NCI-H524 (cell line): Measurements from ENCODE around the gene NXPH3.
A peak's percentile ranks its signal among the peaks of the same experiment; 100 is the strongest.
"Not testable (repeated sequence)": the region's sequence is repeated elsewhere in the genome, so short reads cannot be mapped to it uniquely, and the experiment has no call there.

ENCODE experiments used
- DNase-seq, 2 experiments: peaks; one replicate each; lab custom pipeline; 2025; lab: John Stamatoyannopoulos, UW

NXPH3 gene

DNA sequence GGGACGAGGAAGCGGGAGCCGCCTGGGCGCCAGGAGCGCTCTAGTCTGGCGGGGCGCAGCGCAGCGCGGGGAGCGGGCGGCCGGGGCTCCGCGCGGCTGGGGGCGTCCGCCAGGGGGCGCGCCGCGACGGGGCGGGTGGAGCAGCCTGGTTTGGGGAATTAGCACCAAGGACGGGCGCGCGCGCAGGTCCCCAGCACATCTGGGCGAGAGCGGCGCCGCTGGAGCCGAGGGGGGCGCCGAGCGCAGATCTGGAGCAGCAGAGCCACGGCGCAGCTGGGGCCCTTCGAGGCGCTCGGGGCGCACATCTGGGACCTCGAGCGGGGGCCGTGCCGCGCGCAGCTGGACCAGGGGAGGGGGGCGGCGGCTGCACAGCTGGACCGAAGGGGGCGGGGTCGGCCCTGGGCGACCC is at the start of gene NXPH3:
TSS of gene NXPH3 (plus strand) at position 193 of the 409 bp plus-strand sequence. CDS start 349 bp downstream, outside the sequence.
- peak; percentile 26 to 55 for DNase-seq

GRCh38 chr17:49527927-49528651 is 47.6 kb upstream of the NXPH3 start:
- DNase-seq = peak; percentile 34 to 72

DNA sequence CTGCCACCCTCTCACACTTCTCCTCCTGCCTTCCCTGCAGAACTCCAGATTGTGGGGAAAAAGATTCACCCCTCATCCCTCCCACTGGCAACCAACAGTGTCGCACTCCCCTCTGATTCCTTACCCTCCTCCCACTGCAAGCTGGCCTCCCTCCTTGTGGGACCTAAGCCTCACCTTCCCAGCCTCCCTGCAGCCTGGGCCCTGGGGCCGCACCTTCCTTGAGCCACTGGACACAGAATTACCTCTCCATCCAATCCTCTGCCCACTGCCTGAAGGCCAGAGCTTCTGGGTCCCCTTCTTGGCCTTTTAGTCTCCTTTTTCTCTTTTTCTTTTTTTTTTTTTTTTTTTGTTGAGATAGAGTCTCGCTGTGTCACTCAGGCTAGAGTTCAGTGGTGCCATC is 46.7 kb upstream of the NXPH3 start:
- no peak for DNase-seq

- no peak for DNase-seq
Measured at GRCh38 chr17:49530118-49530517, 45.6 kb upstream of the NXPH3 start.

DNA sequence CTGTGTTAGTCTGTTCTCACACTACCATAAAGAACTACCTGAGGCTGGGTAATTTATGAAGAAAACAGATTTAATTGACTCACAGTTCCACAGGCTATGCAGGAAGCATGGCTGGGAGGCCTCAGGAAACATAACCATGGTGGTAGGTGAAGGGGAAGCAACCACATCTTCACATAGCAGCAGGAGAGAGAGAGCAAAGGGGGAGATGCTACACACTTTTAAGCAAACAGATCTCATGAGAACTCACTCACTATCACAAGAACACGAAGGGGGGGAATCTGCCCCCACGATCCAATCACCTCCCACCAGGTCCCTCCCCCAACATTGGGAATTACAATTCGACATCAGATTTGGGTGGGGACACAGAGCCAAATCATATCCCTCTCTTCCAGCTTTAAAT is 31.8 kb upstream of the NXPH3 start:
- no peak for DNase-seq

GRCh38 chr17:49545007-49545660 is 30.5 kb upstream of the NXPH3 start:
- no peak for DNase-seq

- DNase-seq = peak in 1 of 2 experiments; percentile 61
Measured at GRCh38 chr17:49545806-49546545, 29.7 kb upstream of the NXPH3 start.

- DNase-seq = no peak
Measured at GRCh38 chr17:49546546-49547535, 28.8 kb upstream of the NXPH3 start.

GRCh38 chr17:49547566-49547965 is 28.1 kb upstream of the NXPH3 start:
- DNase-seq = no peak

GRCh38 chr17:49548051-49548505 is 27.6 kb upstream of the NXPH3 start:
- no peak for DNase-seq

- DNase-seq = peak; percentile 28 to 62
Measured at GRCh38 chr17:49548506-49549310, 27.0 kb upstream of the NXPH3 start.

DNA sequence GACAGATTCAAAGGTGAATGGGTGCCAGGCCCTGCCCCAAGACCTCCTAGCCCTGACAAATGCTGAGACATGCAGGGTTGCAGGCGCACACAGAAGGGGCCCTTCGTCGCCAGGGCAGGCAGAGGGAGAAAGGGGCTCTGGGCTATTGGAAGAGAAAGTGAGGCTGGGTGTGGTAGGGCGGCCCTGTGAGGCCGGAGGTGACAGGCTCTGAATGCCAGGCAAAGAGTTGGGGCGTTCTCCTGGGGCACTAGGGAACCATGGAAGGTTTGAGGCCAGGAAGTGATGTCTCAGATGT is 26.4 kb upstream of the NXPH3 start:
- DNase-seq = no peak

GRCh38 chr17:49549691-49550678 is 25.7 kb upstream of the NXPH3 start:
- no peak for DNase-seq

- not testable (repeated sequence) for DNase-seq
Measured at GRCh38 chr17:49550764-49551163, 24.9 kb upstream of the NXPH3 start.

- no peak for DNase-seq
Measured at GRCh38 chr17:49551221-49552069, 24.2 kb upstream of the NXPH3 start.

DNA sequence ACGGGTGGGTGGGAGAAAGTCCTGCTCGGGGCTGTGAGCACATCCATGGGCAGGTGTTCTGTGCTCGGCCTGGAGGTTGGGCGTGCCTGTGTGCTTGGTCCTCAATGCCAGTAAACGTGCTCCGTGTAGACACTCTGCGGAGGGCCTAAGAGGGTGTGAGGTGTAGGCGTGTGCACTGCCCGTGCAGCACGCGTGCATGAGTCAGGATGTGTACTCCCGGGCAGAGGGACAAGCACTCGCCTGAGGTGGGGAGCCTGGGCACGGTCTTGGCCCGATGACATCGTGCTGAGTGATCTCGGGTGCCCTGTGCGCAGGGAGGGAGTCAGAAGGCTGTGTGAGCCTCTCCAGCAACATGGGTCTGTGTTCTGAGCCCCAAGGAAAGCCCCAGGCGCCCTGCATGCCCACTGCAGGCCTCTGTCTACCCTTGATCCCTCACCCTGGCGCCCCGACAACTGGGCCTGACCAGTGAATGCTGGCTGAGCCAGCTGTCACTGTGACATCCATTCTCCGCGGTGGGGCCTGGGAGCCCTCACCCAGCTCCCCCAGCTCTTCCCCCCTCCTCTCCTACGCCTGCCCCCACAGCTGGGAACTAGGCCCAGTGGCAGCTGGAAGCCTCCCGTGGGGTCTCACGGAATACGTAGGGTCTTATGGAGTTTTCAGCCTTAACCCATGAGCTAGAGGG is 23.5 kb upstream of the NXPH3 start:
- DNase-seq = no peak

DNA sequence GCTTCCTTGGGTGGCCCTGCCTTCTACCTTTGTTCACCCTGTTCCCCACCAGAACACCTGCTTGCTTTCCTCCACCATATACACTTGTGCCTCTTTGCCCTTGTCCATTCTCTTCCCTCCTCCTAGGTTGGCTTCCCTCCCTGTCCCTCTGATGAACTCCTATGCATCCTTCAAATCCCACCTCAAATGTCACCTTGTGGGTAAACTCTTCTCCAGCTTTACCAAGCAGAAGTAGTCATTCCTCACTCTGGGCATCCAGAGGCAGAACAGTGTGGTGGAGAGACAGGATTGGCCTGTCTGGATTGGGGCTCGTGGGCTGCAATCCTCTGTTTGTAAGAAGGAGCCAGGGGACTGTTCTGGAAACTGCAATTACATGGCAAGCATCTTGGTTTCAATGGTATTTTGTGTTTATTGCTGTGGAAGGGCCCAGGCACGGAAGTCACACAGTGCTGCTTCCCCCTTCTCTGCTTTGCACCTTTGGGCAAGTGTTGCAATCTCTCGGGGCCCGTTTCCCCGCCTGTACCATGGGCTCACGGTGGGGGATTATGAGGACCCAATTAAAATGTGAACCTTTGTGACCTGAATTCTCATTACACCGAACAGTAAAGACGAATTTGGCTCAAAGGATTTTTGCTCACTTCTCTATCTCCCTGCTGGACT is 21.9 kb upstream of the NXPH3 start:
- DNase-seq = no peak
